Esophagus mucosa (tissue), 1 donor: Measurements from ENCODE around the gene KLHL8. TPM values are rescaled to one million over a fixed set of nuclear protein-coding genes. Genes with fewer than 3 reads are reported as not detected.

Experiments used
- ATAC-seq: fragments of 200-7000 bp; cut with Tn5 transposase; one replicate; pipeline ENCODE4 v1.9.1; 2020
- total RNA-seq: library from RNA; stranded (reverse); gene quantifications from one replicate; pipeline ENCODE4 v1.2.4, GENCODE V29; 2023
- donor health status: DM: yes; HTN: yes; CAD: no.

The KLHL8 gene
- total RNA-seq, 1 donor from 2014 or later: 6.4 TPM

DNA sequence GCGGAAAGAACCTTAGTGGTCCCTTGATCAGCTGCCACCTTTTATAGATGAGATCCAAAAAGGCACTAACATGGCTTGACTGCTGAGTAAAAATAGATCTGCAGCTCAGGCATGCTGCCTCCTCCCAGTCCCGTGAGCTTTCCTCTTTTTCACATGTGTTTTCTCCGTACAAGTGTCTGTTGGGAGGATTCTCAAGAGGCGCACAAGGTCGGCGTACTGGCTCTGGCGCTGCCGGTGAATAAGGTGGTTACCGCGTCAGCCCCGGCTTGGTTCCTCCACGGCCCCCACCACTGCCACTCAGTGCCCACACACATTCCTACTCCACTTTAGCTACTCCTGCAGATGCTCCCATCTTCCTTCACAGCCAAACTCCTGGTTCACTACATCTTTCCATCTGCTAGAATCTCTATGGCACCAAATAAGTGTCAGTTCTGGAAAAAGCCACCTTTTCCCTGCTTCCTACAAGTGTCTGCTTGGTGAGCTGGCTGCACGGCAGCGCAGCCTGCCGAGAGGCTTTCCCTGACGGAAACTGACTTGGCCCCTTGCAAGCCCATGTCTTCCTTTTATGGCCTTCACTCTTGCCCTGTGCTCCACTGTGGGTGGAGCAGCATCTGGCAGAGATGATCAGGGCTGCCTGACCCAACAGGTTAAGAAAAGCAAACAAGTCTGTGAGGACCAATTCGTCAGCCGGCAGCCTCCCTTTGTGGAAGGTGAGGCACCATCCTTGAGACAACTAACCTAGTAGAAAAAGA, 99.8 kb downstream of the KLHL8 start:
- ATAC-seq: peak; percentile 93

GRCh38 chr4:87120010-87120409, 100.4 kb downstream of the KLHL8 start:
- no peak for ATAC-seq

DNA sequence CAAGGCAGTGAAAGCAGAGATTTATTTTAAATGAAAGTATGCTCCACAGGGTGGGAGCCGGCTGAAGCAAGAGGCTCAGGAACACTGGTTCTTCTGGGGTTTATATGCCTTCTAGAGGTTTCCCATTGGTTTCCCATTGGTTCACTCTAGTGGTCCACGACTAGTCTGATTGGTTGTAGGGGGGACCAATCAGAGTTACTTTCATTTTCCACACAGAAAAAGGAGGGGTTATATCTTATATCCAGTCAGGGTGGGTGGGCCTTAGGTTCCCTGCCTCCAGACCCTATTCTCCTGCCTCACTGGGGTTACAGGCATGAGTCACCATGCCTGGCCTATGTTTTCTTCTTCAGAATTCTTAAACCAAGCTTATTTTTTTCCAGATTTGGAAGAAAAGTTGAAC, 101.6 kb downstream of the KLHL8 start:
- no peak for ATAC-seq

- no peak for ATAC-seq
These were observed 102.0 kb downstream of the KLHL8 start for GRCh38 chr4:87118421-87118820.

- ATAC-seq: no peak
These were observed 102.7 kb downstream of the KLHL8 start for GRCh38 chr4:87117732-87118075.

DNA sequence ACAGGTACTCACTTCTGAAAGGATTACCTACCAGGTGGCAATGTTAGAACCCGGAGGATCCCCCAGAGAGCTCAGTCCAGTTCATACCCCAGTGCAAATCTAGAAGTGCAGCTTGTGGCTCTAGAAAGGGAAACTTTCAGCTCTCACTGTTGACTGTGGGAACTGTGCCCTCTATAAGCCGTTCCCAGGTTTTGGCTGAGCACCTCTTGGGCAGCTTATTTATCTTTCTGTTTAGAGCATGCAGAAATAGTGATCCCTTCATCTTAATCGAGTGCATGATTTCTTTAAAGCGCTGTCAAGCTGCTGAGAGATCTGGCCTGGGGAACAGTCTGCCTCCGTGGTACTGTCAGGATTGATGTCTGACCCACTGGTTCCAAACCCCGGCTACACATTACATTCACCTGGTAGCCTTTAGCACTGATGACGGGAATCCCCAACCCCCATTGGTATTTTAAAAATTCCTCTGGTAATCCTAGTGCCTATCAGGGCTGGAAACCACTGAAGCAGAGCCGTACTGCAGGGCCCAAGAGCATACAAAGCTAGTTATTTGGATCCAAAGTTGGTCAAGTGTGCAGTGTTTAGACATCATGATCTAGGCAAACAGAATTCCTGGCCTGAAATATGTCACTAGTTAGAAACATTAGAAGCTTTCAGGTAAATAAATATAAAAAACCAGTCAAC, 103.2 kb downstream of the KLHL8 start:
- no peak for ATAC-seq

DNA sequence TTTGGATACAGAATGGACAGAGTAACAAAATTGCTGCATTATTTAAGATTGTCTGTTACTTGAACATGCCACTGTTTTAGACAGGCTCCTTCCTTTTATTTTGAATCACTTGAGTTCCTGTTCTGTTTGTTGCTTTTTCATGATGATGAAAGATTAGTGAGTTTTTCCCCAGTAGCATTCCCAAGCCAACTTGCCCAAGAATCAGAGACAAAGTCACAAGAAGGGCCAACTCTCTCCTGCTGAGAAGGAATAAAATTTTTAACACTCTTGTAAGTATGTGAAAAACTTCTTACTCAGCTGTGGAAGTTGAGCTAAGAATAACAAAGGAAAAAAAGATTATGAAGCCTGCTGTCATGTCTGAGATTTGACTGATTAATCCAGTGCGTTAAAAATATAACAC, 104.2 kb downstream of the KLHL8 start:
- ATAC-seq: no peak

DNA sequence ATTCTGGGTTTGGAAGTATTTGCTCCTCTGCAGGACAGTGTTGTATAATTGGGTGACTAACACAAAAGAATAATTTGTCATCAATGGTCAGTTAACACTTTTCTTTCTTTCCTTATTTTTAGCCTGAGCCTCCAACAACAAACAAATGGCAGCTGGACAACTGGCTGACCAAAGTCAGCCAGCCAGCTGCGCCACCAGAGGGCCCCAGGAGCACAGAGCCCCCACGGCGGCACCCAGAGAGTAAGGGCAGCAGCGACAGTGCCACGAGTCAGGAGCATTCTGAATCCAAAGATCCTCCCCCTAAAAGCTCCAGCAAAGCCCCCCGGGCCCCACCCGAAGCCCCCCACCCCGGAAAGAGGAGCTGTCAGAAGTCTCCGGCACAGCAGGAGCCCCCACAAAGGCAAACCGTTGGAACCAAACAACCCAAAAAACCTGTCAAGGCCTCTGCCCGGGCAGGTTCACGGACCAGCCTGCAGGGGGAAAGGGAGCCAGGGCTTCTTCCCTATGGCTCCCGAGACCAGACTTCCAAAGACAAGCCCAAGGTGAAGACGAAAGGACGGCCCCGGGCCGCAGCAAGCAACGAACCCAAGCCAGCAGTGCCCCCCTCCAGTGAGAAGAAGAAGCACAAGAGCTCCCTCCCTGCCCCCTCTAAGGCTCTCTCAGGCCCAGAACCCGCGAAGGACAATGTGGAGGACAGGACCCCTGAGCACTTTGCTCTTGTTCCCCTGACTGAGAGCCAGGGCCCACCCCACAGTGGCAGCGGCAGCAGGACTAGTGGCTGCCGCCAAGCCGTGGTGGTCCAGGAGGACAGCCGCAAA, 106.0 kb downstream of the KLHL8 start:
- ATAC-seq: no peak

DNA sequence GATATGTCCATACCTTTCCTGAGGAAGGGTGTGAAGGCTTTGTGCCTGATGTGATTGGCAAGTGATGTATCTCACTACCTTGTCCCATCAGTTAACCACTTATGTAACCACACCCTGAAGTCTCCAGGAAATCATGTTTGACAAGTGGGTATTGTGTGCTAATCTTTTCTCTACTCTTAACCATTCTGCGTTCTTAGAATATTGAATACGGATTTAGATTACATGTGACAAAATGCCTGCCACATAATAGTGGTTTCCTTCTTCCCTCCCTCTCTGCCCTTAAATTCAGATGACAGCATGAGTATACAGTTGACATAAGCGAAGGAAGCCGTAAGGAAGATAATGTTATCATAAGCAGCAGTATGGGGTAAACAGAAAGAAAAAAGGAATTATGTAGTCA, 108.4 kb downstream of the KLHL8 start:
- no peak for ATAC-seq

Other genes with a start within 250 kb of the KLHL8 start
- not detected for gene HSD17B13, start 102.3 kb upstream of the KLHL8 start, total RNA-seq
- gene HSD17B11, start 170.6 kb upstream of the KLHL8 start, total RNA-seq: 5.5 TPM
- gene NUDT9, start 202.0 kb upstream of the KLHL8 start, total RNA-seq: 12.9 TPM